PFSK-1 (cell line): ENCODE data around the gene APOBEC3G.

Experiments
- FOXP2 ChIP-seq: optimal IDR thresholded peaks from 2 replicates; pipeline ENCODE3; 2011; ENCODE audit warnings: borderline replicate concordance, control low read depth, inconsistent platforms; ENCODE audit not compliant: insufficient read depth; ENCODE audit errors: extremely low read length, extremely low read depth
- POLR2AphosphoS5 ChIP-seq: IDR thresholded peaks from 2 replicates; pipeline ENCODE4 v1.6.1; 2012; ENCODE audit warnings: low read depth, mild to moderate bottlenecking, control low read depth, low read length, moderate library complexity
- SIN3A ChIP-seq: IDR thresholded peaks from 2 replicates; pipeline ENCODE4 v1.6.1; 2012; ENCODE audit warnings: mild to moderate bottlenecking, low read length, moderate library complexity, borderline replicate concordance; ENCODE audit not compliant: insufficient read depth
- TAF1 ChIP-seq: IDR thresholded peaks from 2 replicates; pipeline ENCODE4 v1.6.1; 2012; ENCODE audit warnings: low read length, control low read depth, borderline replicate concordance; ENCODE audit not compliant: insufficient read depth
- TF ChIP-seq, protein P1 (sequence below), 2 experiments: IDR thresholded peaks; 2 replicates each; pipeline versions ENCODE4 v1.6.1 to v1.8.0; 2011 to 2012; ENCODE audit warnings: low read depth in 2 of 2, low read length in 2 of 2, control low read depth in 1 of 2, inconsistent platforms in 1 of 2, mild to moderate bottlenecking in 1 of 2, moderate library complexity in 1 of 2; ENCODE audit not compliant: insufficient read depth in 1 of 2

The APOBEC3G gene

DNA sequence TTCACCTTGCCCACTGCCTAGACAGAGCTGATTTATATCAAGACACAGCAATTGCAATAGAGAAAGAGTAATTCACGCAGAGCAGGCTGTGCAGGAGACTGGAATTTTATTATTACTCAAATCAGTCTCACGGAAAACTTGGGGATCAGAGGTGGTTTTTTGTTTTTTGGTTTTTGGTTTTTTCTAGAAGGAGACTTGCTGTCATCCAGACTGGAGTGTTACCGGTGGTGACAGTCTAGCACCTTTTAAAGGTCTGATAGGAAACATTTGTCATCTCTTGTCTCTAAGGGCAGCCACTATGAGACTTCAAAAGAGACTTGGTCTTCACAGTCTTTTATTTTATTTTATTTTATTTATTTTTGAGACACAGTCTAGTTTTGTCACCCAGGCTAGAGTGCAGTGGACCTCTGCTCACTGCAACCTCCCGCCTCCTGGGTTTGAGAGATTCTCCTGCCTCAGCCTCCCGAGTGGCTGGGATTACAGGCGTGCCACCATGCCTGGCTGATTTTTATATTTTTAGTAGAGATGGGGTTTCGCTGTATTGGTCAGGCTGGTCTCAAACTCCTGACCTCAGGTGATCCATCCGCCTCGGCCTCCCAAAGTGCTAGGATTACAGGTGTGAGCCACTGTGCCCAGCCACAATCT is 39.0 kb downstream of the APOBEC3G start:
- no peak for TF ChIP-seq TAF1
- no peak for TF ChIP-seq SIN3A
- no peak for TF ChIP-seq POLR2AphosphoS5
- TF ChIP-seq FOXP2: no peak
- TF ChIP-seq, protein P1, sequence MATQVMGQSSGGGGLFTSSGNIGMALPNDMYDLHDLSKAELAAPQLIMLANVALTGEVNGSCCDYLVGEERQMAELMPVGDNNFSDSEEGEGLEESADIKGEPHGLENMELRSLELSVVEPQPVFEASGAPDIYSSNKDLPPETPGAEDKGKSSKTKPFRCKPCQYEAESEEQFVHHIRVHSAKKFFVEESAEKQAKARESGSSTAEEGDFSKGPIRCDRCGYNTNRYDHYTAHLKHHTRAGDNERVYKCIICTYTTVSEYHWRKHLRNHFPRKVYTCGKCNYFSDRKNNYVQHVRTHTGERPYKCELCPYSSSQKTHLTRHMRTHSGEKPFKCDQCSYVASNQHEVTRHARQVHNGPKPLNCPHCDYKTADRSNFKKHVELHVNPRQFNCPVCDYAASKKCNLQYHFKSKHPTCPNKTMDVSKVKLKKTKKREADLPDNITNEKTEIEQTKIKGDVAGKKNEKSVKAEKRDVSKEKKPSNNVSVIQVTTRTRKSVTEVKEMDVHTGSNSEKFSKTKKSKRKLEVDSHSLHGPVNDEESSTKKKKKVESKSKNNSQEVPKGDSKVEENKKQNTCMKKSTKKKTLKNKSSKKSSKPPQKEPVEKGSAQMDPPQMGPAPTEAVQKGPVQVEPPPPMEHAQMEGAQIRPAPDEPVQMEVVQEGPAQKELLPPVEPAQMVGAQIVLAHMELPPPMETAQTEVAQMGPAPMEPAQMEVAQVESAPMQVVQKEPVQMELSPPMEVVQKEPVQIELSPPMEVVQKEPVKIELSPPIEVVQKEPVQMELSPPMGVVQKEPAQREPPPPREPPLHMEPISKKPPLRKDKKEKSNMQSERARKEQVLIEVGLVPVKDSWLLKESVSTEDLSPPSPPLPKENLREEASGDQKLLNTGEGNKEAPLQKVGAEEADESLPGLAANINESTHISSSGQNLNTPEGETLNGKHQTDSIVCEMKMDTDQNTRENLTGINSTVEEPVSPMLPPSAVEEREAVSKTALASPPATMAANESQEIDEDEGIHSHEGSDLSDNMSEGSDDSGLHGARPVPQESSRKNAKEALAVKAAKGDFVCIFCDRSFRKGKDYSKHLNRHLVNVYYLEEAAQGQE (IDR thresholded peaks at IDR 0.05; ENCODE audit: insufficient read depth in 1 of 2, low read depth in 2 of 2, low read length in 2 of 2): no peak

DNA sequence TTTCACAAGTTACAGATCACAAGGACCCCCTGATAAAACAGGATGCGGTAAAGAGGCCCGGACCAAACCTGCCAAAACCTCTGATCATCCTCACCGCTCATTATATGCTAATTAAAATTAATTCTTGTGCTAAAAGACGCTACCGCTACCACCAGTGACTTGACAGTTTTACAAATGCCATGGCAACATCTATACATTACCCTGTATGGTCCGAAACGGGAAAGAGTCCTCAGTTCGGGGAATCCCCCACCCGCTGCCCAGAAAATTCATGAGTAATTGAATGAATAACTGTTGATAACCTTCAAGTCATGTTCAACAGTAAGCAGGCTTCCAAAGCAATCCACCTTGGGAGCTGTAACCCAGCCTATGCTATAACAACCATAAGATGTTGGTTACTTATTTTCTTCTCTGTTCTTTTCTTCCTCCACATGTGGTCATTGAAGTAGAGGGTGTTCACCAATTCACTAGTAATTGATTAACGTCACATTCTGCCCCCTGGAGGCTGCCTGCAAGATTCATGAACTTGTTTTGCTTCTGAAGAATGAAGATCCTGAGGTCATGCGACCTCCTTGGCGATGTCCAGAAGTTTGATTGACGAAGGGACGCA is 40.6 kb downstream of the APOBEC3G start:
- no peak for TF ChIP-seq FOXP2

DNA sequence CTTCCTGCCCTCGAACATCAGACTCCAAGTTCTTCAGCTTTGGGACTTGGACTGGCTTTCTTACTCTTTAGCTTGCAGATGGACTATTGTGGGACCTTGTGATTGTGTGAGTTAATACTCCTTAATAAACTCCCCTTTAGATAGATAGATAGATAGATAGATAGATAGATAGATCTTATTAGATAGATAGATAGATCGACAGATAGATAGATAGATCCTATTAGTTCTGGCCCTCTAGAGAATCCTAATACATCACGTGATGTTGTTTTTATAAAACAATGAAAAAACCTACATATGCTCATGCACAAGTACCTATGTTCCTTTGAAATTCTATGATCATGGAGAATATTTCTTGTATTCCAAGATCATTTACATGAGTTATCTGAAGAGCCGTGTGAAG is 43.9 kb downstream of the APOBEC3G start:
- no peak for TF ChIP-seq FOXP2

DNA sequence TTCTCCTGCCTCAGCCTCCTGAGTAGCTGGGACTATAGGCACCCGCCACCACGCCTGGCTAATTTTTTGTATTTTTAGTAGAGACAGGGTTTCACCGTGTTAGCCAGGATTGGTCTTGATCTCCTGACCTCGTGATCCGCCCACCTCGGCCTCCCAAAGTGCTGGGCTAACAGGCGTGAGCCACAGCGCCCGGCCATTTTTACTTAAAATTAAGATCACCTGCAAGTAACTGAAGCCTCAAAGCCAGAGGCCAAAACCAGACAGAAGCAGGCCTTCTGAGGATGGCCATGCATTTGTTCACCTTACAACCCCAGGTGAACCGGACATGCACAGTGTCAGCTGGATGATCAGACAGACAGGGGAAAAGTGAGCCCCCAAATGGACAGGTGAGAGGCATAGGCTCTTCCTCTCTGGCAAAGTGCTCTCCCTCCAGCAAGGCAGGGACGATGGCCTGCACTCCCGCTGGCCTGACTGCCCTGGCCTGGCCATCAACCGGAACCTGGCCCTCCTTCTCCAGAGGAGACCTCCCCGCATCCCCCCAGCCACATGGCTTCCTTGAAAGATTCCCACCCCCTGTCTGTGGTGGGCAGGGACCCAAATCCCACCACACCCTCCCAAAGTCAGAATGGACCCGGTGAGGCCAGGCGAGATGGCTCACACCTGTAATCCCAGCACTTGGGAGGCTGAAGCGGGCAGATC is 45.8 kb downstream of the APOBEC3G start:
- TF ChIP-seq, protein P1 (IDR thresholded peaks at IDR 0.05; ENCODE audit: insufficient read depth in 1 of 2, low read depth in 2 of 2, low read length in 2 of 2): no peak
- TF ChIP-seq POLR2AphosphoS5 (no peak), SIN3A (no peak), TAF1 (no peak), FOXP2 (no peak)

DNA sequence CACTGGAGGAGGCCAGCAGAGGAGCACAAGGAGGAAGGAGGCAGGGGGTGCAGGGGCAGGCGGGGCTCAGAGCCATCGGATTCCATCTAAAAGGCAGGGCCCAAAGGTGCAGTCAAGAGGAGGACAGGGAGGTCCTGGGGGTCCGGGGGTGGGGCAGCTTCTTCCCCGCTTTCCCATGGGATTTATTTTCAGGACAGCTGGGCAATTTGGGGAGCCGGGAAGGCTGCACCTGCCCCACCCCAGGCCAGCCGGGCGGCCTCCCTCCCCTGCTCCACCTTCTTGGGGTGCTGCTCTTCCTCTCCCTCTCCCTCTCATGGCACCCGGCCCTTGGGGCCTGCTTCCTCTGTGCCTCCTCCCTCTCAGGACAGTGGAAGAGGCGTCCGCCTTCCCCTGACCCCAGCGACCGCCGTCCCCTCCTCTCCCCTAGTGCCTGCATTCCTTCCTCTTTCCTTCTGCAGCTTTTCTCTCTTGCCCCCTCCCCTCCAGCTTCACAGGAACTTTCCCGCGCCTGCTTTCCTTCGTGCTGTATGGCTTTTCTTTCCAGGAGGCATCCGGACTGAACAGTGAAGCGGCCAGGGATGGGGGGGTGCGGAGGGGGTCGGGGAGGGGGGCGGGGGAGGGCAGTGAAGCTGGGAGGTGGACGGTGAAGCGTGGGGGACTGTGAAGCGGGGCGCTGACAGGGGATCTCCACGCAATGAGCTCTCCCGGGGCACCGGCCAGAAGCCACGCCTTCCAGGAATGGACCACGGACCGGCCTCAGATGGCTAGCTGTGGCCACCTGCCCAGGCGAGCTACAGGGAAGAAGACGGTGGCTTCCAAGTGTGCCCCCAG is 46.9 kb downstream of the APOBEC3G start:
- TF ChIP-seq SIN3A: no peak
- TF ChIP-seq POLR2AphosphoS5: no peak
- no peak for TF ChIP-seq FOXP2
- TF ChIP-seq TAF1: no peak
- TF ChIP-seq, protein P1 (IDR thresholded peaks at IDR 0.05; ENCODE audit: insufficient read depth in 1 of 2, low read depth in 2 of 2, low read length in 2 of 2): no peak
